Neural progenitor cell (in vitro differentiated cells): ENCODE measurements around the gene AK4. TPM values are rescaled to one million over a fixed set of nuclear protein-coding genes. Genes with fewer than 3 reads are reported as not detected.
"Not testable (repeated sequence)": the region's sequence is repeated elsewhere in the genome, so short reads cannot be mapped to it uniquely, and the experiment has no call there.

Source experiments
- DNase-seq: peaks from one replicate; pipeline ENCODE4 v3.0.0-alpha.2; 2016; ENCODE audit warnings: low spot score
- H2AFZ ChIP-seq: fragments of 200-600 bp; sonication (generic); replicated peaks from 2 replicates; pipeline ENCODE4 v1.6.1; 2016; ENCODE audit warnings: antibody characterized with exemption
- H3F3A ChIP-seq: fragments of 200-600 bp; sonication (generic); 2 replicates; pipeline ENCODE4 v1.6.1; 2016; ENCODE audit warnings: antibody characterized with exemption, low read depth
- H3K27ac ChIP-seq: fragments of 200-600 bp; sonication (generic); 2 replicates; pipeline ENCODE4 v1.5.1; 2016; ENCODE audit warnings: mild to moderate bottlenecking
- H3K27me3 ChIP-seq: fragments of 200-600 bp; sonication (generic); 2 replicates; pipeline ENCODE4 v1.6.1; 2016; ENCODE audit warnings: mild to moderate bottlenecking, moderate library complexity
- H3K36me3 ChIP-seq: fragments of 200-600 bp; sonication (generic); 2 replicates; pipeline ENCODE4 v1.5.1; 2016
- H3K4me1 ChIP-seq: fragments of 200-600 bp; sonication (generic); 2 replicates; pipeline ENCODE4 v1.6.1; 2016; ENCODE audit warnings: mixed run types
- H3K4me2 ChIP-seq: fragments of 200-600 bp; sonication (generic); 2 replicates; pipeline ENCODE4 v1.6.1; 2016
- H3K4me3 ChIP-seq: fragments of 200-600 bp; sonication (generic); 2 replicates; pipeline ENCODE4 v1.5.1; 2016
- H3K79me2 ChIP-seq: fragments of 200-600 bp; sonication (generic); 2 replicates; pipeline ENCODE4 v1.6.1; 2016; ENCODE audit warnings: low read depth
- H3K9ac ChIP-seq: fragments of 200-600 bp; sonication (generic); 2 replicates; pipeline ENCODE4 v1.6.1; 2016
- H3K9me3 ChIP-seq: fragments of 200-600 bp; sonication (generic); 2 replicates; pipeline ENCODE4 v1.5.1; 2016; ENCODE audit warnings: low read depth
- H4K20me1 ChIP-seq: fragments of 200-600 bp; sonication (generic); 2 replicates; pipeline ENCODE4 v1.6.1; 2016; ENCODE audit warnings: low read depth
- H3K27ac Mint-ChIP-seq: 3 replicates; pipeline ENCODE4 v1.8.0; 2021; ENCODE audit warnings: mixed read lengths
- H3K27me3 Mint-ChIP-seq: 2 replicates; pipeline ENCODE4 v1.8.0; 2022; ENCODE audit warnings: low read depth, mild to moderate bottlenecking, inconsistent platforms, moderate library complexity, mixed read lengths; ENCODE audit not compliant: insufficient read depth
- H3K36me3 Mint-ChIP-seq: 3 replicates; pipeline ENCODE4 v1.8.0; 2021; ENCODE audit warnings: mixed read lengths
- H3K4me1 Mint-ChIP-seq: 3 replicates; pipeline ENCODE4 v1.8.0; 2021; ENCODE audit warnings: mixed read lengths
- H3K4me3 Mint-ChIP-seq: 3 replicates; pipeline ENCODE4 v1.8.0; 2021; ENCODE audit warnings: mild to moderate bottlenecking, moderate library complexity, mixed read lengths
- H3K9me3 Mint-ChIP-seq: 3 replicates; pipeline ENCODE4 v1.8.0; 2020; ENCODE audit warnings: mixed read lengths
- EZH2 ChIP-seq: fragments of 200-600 bp; sonication (generic); IDR thresholded peaks from 2 replicates; pipeline ENCODE4 v1.6.1; 2017; ENCODE audit warnings: antibody characterized with exemption, mild to moderate bottlenecking, moderate library complexity
- EZH2phosphoT487 ChIP-seq: fragments of 200-600 bp; sonication (generic); IDR thresholded peaks from 2 replicates; pipeline ENCODE4 v1.6.1; 2017; ENCODE audit warnings: antibody characterized with exemption
- total RNA-seq: library from RNA; depleted of rRNA; stranded (reverse); fragments of >200 nt; gene quantifications from 2 replicates; pipeline ENCODE4 v1.2.3, GENCODE V29; 2015; ENCODE audit warnings: low replicate concordance
- TF ChIP-seq, protein P1 (sequence below): fragments of 200-600 bp; sonication (generic); IDR thresholded peaks from 2 replicates; pipeline ENCODE4 v1.5.1; 2017; ENCODE audit warnings: antibody characterized with exemption, mild to moderate bottlenecking

Gene AK4
- total RNA-seq, 1 donor from 2014 or later: 31.5 TPM

DNA sequence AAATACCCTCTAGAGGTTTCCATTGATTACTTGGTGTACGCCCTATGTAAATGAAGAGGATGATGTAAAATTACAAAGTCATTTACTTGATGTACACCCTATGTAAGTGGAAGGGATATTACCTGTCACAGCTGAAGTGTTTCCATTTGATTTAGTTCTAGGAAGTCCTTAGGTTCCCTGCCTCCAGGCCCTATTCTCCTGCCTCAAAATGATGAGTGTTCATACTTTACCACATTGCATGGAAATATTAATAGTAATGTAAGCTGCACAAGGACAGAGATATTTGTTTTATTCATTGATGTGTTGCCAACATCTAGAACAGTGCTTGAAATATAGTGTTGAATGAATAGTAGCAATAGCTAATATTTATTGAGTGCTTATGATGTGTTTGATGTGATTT lies 9.5 kb upstream of the AK4 start:
- Histone ChIP-seq H3K4me2 (no peak overlapping the region), H3K27ac (no peak overlapping the region), H3K79me2 (no peaks in the 10 kb centered on the region), H2AFZ (no peak overlapping the region), H3K9me3 (no peaks in the 10 kb centered on the region), H4K20me1 (no peaks in the 10 kb centered on the region), H3K9ac (no peak overlapping the region), H3K4me3 (no peak overlapping the region), H3K4me1 (no peaks in the 10 kb centered on the region), H3K36me3 (no peaks in the 10 kb centered on the region), H3F3A (no peaks in the 10 kb centered on the region), H3K27me3 (no peaks in the 10 kb centered on the region)
- Mint-ChIP-seq H3K27me3 (no peaks in the 10 kb centered on the region), H3K9me3 (peaks cover 4% of the 10 kb centered on the region), H3K36me3 (no peaks in the 10 kb centered on the region), H3K4me1 (peaks cover 14% of the 10 kb centered on the region), H3K4me3 (no peak overlapping the region), H3K27ac (no peak overlapping the region)
- DNase-seq: no peak
- no peak for TF ChIP-seq EZH2phosphoT487
- TF ChIP-seq, protein P1, sequence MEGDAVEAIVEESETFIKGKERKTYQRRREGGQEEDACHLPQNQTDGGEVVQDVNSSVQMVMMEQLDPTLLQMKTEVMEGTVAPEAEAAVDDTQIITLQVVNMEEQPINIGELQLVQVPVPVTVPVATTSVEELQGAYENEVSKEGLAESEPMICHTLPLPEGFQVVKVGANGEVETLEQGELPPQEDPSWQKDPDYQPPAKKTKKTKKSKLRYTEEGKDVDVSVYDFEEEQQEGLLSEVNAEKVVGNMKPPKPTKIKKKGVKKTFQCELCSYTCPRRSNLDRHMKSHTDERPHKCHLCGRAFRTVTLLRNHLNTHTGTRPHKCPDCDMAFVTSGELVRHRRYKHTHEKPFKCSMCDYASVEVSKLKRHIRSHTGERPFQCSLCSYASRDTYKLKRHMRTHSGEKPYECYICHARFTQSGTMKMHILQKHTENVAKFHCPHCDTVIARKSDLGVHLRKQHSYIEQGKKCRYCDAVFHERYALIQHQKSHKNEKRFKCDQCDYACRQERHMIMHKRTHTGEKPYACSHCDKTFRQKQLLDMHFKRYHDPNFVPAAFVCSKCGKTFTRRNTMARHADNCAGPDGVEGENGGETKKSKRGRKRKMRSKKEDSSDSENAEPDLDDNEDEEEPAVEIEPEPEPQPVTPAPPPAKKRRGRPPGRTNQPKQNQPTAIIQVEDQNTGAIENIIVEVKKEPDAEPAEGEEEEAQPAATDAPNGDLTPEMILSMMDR: no peak
- no peak for TF ChIP-seq EZH2

DNA sequence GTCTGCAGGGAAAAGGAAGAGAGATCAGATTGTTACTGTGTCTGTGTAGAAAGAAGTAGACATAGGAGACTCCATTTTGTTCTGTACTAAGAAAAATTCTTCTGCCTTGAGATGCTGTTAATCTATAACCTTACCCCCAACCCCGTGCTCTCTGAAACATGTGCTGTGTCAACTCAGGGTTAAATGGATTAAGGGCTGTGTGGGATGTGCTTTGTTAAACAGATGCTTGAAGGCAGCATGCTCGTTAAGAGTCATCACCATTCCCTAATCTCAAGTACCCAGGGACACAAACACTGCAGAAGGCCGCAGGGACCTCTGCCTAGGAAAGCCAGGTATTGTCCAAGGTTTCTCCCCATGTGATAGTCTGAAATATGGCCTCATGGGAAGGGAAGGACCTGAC lies 8.2 kb upstream of the AK4 start:
- not testable (repeated sequence) for H2AFZ ChIP-seq, H3K4me2 ChIP-seq, H3K9me3 Mint-ChIP-seq, H3F3A ChIP-seq, H3K9me3 ChIP-seq, H3K27me3 Mint-ChIP-seq, H3K9ac ChIP-seq, H3K4me1 ChIP-seq, H3K36me3 Mint-ChIP-seq, H3K27ac Mint-ChIP-seq, H3K27me3 ChIP-seq, H3K79me2 ChIP-seq, DNase-seq, H3K4me3 Mint-ChIP-seq, H4K20me1 ChIP-seq, H3K4me3 ChIP-seq, H3K27ac ChIP-seq, H3K36me3 ChIP-seq
- peaks cover 14% of the 10 kb centered on the region for H3K4me1 Mint-ChIP-seq

- H4K20me1 ChIP-seq: no peaks in the 10 kb centered on the region
- H3K27ac ChIP-seq: no peak overlapping the region
- Mint-ChIP-seq H3K4me1 (peaks cover 14% of the 10 kb centered on the region), H3K27ac (no peak overlapping the region), H3K9me3 (peaks cover 4% of the 10 kb centered on the region), H3K36me3 (no peaks in the 10 kb centered on the region), H3K27me3 (peaks cover 7% of the 10 kb centered on the region), H3K4me3 (no peak overlapping the region)
- peaks cover 21% of the 10 kb centered on the region for H3K27me3 ChIP-seq
- no peak overlapping the region for H3K9ac ChIP-seq
- H3K79me2 ChIP-seq: no peaks in the 10 kb centered on the region
- no peak overlapping the region for H2AFZ ChIP-seq
- no peaks in the 10 kb centered on the region for H3K4me1 ChIP-seq
- no peaks in the 10 kb centered on the region for H3F3A ChIP-seq
- H3K4me3 ChIP-seq: no peak overlapping the region
- no peak overlapping the region for H3K4me2 ChIP-seq
- TF ChIP-seq EZH2 (no peak), EZH2phosphoT487 (no peak)
- TF ChIP-seq, protein P1: no peak
- no peak for DNase-seq
- H3K36me3 ChIP-seq: no peaks in the 10 kb centered on the region
- no peaks in the 10 kb centered on the region for H3K9me3 ChIP-seq
Observed at GRCh38 chr1:65141394-65141793, 6.6 kb upstream of the AK4 start.

- Histone ChIP-seq H3K36me3 (no peaks in the 10 kb centered on the region), H3K9ac (no peak overlapping the region), H3F3A (no peaks in the 10 kb centered on the region), H3K4me2 (no peak overlapping the region), H2AFZ (no peak overlapping the region), H3K4me1 (no peaks in the 10 kb centered on the region), H3K27me3 (peaks cover 26% of the 10 kb centered on the region), H3K79me2 (no peaks in the 10 kb centered on the region), H4K20me1 (no peaks in the 10 kb centered on the region), H3K4me3 (no peak overlapping the region), H3K9me3 (no peaks in the 10 kb centered on the region), H3K27ac (no peak overlapping the region)
- no peaks in the 10 kb centered on the region for H3K36me3 Mint-ChIP-seq
- peaks cover 12% of the 10 kb centered on the region for H3K27me3 Mint-ChIP-seq
- no peak overlapping the region for H3K4me3 Mint-ChIP-seq
- no peak overlapping the region for H3K27ac Mint-ChIP-seq
- H3K4me1 Mint-ChIP-seq: peaks cover 18% of the 10 kb centered on the region
- no peak for TF ChIP-seq EZH2
- TF ChIP-seq, protein P1: no peak
- no peak for TF ChIP-seq EZH2phosphoT487
- no peak for DNase-seq
- H3K9me3 Mint-ChIP-seq: peaks cover 4% of the 10 kb centered on the region
Observed at GRCh38 chr1:65141918-65142317, 6.1 kb upstream of the AK4 start.

DNA sequence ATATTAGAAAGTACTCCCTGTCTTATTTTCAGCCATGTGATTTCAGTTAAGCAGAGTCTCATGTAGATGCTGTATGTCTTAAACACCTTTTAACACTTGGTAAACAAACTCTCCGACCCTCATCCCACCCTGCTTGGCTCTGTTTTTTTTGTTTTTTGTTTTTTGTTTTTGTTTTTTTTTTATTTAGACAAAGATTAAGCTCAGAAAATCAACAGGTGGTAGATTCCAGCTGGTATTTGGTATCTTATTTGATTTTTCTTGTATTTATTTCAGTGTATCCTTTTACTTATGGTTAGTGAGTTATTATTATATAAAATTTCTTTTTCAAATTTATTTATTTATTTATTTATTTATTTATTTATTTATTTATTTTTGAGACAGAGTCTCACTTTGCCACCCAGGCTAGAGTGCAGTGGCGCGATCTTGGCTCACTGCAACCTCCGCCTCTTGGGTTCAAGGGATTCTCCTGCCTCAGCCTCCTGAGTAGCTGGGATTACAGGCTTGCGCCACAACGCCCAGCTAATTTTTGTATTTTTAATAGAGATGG lies 4.8 kb upstream of the AK4 start:
- not testable (repeated sequence) for H3K9me3 Mint-ChIP-seq, H3K4me3 ChIP-seq, H3K79me2 ChIP-seq, H3K4me3 Mint-ChIP-seq, H3K27ac ChIP-seq, DNase-seq, H3K27ac Mint-ChIP-seq, H4K20me1 ChIP-seq, H3K36me3 ChIP-seq, H3K36me3 Mint-ChIP-seq, H3K4me2 ChIP-seq, H3K4me1 ChIP-seq, H2AFZ ChIP-seq, H3K9ac ChIP-seq, H3K9me3 ChIP-seq, H3F3A ChIP-seq
- peaks cover 38% of the 10 kb centered on the region for H3K27me3 ChIP-seq
- Mint-ChIP-seq H3K27me3 (peaks cover 15% of the 10 kb centered on the region), H3K4me1 (peaks cover 20% of the 10 kb centered on the region)
